WTC11 (cell line): ENCODE measurements around the gene SYT7.

ENCODE experiments used
- CTCF ChIP-seq: fragments of 200-600 bp; IDR thresholded peaks from 2 replicates; pipeline ENCODE4 v1.8.0; 2022; ENCODE audit warnings: antibody characterized with exemption
- IRF2 ChIP-seq: sonication (generic); formaldehyde crosslinking; IDR thresholded peaks from 2 replicates; pipeline ENCODE4 v1.8.0; 2022; ENCODE audit warnings: low read depth, missing genetic modification reagents, borderline replicate concordance
- MAX ChIP-seq: sonication (generic); formaldehyde crosslinking; IDR thresholded peaks from 2 replicates; pipeline ENCODE4 v1.8.0; 2022; ENCODE audit warnings: mild to moderate bottlenecking, missing genetic modification reagents
- ZSCAN18 ChIP-seq: fragments of 250-450 bp; sonication (Bioruptor Pico); IDR thresholded peaks from 2 replicates; pipeline ENCODE4 v2.1.2; 2022; ENCODE audit warnings: mild to moderate bottlenecking, moderate library complexity
- TF ChIP-seq, protein P1 (sequence below): fragments of 250-450 bp; sonication (Bioruptor Pico); IDR thresholded peaks from 2 replicates; pipeline ENCODE4 v1.9.0; 2021; ENCODE audit warnings: mild to moderate bottlenecking

GRCh38 chr11:61510166-61510919 lies 70.5 kb downstream of the SYT7 start:
- TF ChIP-seq CTCF: no peak
- no peak for TF ChIP-seq MAX (CRISPR knock-in tag)
- TF ChIP-seq, protein P1, sequence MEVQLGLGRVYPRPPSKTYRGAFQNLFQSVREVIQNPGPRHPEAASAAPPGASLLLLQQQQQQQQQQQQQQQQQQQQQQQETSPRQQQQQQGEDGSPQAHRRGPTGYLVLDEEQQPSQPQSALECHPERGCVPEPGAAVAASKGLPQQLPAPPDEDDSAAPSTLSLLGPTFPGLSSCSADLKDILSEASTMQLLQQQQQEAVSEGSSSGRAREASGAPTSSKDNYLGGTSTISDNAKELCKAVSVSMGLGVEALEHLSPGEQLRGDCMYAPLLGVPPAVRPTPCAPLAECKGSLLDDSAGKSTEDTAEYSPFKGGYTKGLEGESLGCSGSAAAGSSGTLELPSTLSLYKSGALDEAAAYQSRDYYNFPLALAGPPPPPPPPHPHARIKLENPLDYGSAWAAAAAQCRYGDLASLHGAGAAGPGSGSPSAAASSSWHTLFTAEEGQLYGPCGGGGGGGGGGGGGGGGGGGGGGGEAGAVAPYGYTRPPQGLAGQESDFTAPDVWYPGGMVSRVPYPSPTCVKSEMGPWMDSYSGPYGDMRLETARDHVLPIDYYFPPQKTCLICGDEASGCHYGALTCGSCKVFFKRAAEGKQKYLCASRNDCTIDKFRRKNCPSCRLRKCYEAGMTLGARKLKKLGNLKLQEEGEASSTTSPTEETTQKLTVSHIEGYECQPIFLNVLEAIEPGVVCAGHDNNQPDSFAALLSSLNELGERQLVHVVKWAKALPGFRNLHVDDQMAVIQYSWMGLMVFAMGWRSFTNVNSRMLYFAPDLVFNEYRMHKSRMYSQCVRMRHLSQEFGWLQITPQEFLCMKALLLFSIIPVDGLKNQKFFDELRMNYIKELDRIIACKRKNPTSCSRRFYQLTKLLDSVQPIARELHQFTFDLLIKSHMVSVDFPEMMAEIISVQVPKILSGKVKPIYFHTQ (CRISPR knock-in tag): no peak
- no peak for TF ChIP-seq ZSCAN18 (CRISPR knock-in tag)
- no peak for TF ChIP-seq IRF2 (CRISPR knock-in tag)
